Activated naive CD4-positive, alpha-beta T cell treated with anti-CD3 and anti-CD28 coated beads, Interleukin-2, amount 50 U/mL, for 24 hours (primary cell): ENCODE results near the gene GLG1.
"Not testable (repeated sequence)": the region's sequence is repeated elsewhere in the genome, so short reads cannot be mapped to it uniquely, and the experiment has no call there.

Source experiments
- H3K27ac Mint-ChIP-seq: one replicate; pipeline ENCODE4 v1.8.0; 2021; ENCODE audit warnings: mild to moderate bottlenecking, mixed read lengths
- H3K27me3 Mint-ChIP-seq: one replicate; pipeline ENCODE4 v1.8.0; 2021; ENCODE audit warnings: mixed read lengths
- H3K36me3 Mint-ChIP-seq: one replicate; pipeline ENCODE4 v1.8.0; 2021; ENCODE audit warnings: mixed read lengths
- H3K4me1 Mint-ChIP-seq: one replicate; pipeline ENCODE4 v1.8.0; 2021; ENCODE audit warnings: mixed read lengths
- H3K4me3 Mint-ChIP-seq: one replicate; pipeline ENCODE4 v1.8.0; 2021; ENCODE audit warnings: mild to moderate bottlenecking, mixed read lengths
- H3K9me3 Mint-ChIP-seq: one replicate; pipeline ENCODE4 v1.8.0; 2021; ENCODE audit warnings: mixed read lengths

The GLG1 gene

GRCh38 chr16:74546112-74546511, 60.8 kb downstream of the GLG1 start:
- H3K4me3 Mint-ChIP-seq, H3K36me3 Mint-ChIP-seq, H3K27me3 Mint-ChIP-seq, H3K9me3 Mint-ChIP-seq: not testable (repeated sequence)
- peaks cover 32% of the 10 kb centered on the region for H3K4me1 Mint-ChIP-seq
- peak overlapping the region; percentile 30 for H3K27ac Mint-ChIP-seq

GRCh38 chr16:74542911-74543578, 63.9 kb downstream of the GLG1 start:
- not testable (repeated sequence) for H3K4me3 Mint-ChIP-seq, H3K36me3 Mint-ChIP-seq, H3K9me3 Mint-ChIP-seq, H3K27me3 Mint-ChIP-seq, H3K27ac Mint-ChIP-seq
- H3K4me1 Mint-ChIP-seq: peaks cover 38% of the 10 kb centered on the region

DNA sequence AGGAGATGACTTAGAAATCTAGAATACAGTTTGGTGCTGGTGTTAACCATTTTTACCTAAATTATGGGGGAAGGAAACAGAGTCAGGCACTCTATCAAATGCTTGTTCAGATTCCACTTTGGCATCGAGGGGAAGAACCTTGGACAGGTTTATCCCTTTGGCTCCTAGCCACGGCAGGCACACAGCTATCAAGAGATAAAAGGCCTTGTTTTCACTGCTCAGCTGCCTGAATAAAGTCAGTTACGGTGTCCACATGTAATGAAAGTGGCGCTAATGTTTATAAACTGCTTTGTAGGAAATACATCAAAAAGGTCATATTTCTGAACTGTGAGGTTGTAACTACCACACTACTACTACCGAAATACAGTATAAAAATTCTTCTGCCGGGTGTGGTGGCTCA, 66.3 kb downstream of the GLG1 start:
- H3K36me3 Mint-ChIP-seq, H3K4me3 Mint-ChIP-seq, H3K9me3 Mint-ChIP-seq, H3K27me3 Mint-ChIP-seq, H3K27ac Mint-ChIP-seq: not testable (repeated sequence)
- peaks cover 39% of the 10 kb centered on the region for H3K4me1 Mint-ChIP-seq

DNA sequence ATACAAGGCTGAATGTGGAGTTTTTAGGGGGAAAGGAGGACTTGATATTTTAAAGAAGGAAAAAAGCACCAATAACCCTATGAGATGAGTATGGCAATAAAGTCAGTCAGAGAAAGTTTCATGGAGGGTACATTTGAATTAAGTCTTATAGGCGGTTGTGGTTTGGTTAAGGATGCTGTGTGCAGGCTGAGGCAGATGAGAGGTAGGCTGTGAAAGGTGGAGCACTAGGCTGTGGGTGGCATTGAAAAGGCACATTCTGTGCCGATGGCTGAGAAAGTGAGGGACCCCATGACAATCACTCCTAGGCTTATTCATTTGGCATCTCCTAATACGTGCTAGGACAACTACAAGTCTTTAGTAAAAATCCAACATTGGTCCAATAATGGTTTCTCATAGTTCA, 68.1 kb downstream of the GLG1 start:
- not testable (repeated sequence) for H3K4me3 Mint-ChIP-seq, H3K36me3 Mint-ChIP-seq, H3K27ac Mint-ChIP-seq, H3K27me3 Mint-ChIP-seq, H3K9me3 Mint-ChIP-seq
- peaks cover 43% of the 10 kb centered on the region for H3K4me1 Mint-ChIP-seq

DNA sequence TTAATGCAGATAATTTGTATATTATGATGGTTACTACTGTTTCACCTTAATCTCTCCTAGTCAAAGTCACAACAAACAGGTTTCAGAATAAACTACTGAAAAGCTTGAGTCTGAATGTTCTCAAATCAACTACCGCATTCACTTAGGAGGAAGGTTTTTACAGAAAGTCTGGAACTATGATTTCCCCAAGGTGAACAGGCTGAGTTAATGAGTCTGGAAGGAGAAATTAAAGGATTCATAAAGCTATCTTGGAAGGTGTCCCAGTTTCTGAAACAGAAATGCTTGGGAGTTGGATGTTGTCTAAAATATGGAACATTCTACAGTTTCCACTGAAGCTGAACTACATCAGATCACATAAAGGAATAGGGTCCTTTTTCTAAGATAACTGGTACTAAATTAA, 69.2 kb downstream of the GLG1 start:
- not testable (repeated sequence) for H3K4me3 Mint-ChIP-seq, H3K36me3 Mint-ChIP-seq, H3K27ac Mint-ChIP-seq, H3K27me3 Mint-ChIP-seq, H3K9me3 Mint-ChIP-seq
- peaks cover 42% of the 10 kb centered on the region for H3K4me1 Mint-ChIP-seq

DNA sequence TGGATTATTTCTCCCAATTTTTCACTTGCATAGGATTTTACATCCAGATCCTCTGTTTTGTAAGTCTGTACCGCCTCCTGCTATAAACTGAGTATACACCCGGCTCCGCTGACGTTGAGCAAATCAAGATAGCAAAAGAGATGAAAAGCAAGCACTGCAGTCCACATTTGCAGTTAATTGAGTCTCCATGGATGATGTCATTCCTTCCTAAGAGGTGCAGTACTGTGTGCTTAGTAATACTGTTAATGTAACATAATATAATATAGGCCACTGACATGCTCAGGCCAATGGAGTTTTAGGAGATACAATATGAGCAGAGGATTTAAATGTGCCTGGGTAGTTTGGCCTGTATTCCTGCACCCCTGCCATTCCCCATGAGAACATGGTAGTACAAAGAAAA, 72.3 kb downstream of the GLG1 start:
- H3K9me3 Mint-ChIP-seq, H3K27me3 Mint-ChIP-seq, H3K4me3 Mint-ChIP-seq, H3K27ac Mint-ChIP-seq, H3K36me3 Mint-ChIP-seq: not testable (repeated sequence)
- H3K4me1 Mint-ChIP-seq: peaks cover 43% of the 10 kb centered on the region

DNA sequence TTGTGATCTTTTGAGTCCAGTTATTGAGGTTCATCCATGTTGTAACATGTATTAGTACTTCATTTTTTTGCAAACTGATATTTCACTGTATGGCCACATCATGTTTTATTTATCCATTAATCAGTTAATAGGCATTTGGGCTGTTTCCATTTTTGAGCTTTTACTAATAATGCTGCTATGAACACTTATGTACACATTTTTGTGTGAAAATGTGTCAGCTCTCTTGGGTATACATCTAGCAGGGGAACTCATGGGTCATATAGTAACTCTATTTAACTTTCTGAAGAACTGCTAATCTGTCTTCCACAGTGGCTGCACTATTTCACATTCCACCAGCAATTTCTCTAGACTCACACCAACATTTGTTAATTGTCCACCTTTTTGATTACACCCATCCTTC, 82.0 kb downstream of the GLG1 start:
- Mint-ChIP-seq H3K9me3 (no peaks in the 10 kb centered on the region), H3K27me3 (no peaks in the 10 kb centered on the region), H3K4me1 (peaks cover 23% of the 10 kb centered on the region), H3K27ac (peak overlapping the region; percentile 66), H3K36me3 (peaks cover 22% of the 10 kb centered on the region), H3K4me3 (no peak overlapping the region)

- Mint-ChIP-seq H3K36me3 (peaks cover 27% of the 10 kb centered on the region), H3K27ac (peak overlapping the region; percentile 18), H3K9me3 (no peaks in the 10 kb centered on the region), H3K4me1 (peaks cover 23% of the 10 kb centered on the region), H3K27me3 (no peaks in the 10 kb centered on the region), H3K4me3 (no peak overlapping the region)
These were observed 82.8 kb downstream of the GLG1 start for GRCh38 chr16:74524117-74524516.

- not testable (repeated sequence) for H3K27me3 Mint-ChIP-seq, H3K9me3 Mint-ChIP-seq, H3K27ac Mint-ChIP-seq, H3K4me3 Mint-ChIP-seq
- Mint-ChIP-seq H3K36me3 (peaks cover 27% of the 10 kb centered on the region), H3K4me1 (peaks cover 23% of the 10 kb centered on the region)
These were observed 83.2 kb downstream of the GLG1 start for GRCh38 chr16:74523706-74524105.

DNA sequence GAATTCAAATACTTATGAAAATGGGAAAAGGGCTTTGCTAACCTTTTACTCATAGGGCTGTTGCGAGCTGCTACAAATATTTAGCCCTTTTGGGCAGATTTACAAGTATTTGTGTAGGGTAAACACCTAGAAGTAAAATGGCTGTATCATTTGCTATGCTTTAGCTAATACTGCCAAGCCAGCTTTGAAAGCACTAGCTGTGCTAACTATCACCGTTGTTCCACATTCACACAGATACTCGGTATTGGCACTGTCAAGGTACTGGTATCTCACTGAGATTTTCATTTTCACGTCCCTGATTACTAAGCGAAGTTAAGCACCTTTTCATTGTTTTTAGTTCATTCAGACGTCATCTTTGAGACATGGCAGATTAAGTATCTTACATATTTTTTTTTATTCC, 84.8 kb downstream of the GLG1 start:
- Mint-ChIP-seq H3K4me3 (no peak overlapping the region), H3K4me1 (peaks cover 34% of the 10 kb centered on the region), H3K27me3 (no peaks in the 10 kb centered on the region), H3K27ac (no peak overlapping the region), H3K9me3 (no peaks in the 10 kb centered on the region), H3K36me3 (peaks cover 27% of the 10 kb centered on the region)

- Mint-ChIP-seq H3K36me3 (peaks cover 27% of the 10 kb centered on the region), H3K27me3 (no peaks in the 10 kb centered on the region), H3K27ac (no peak overlapping the region), H3K9me3 (no peaks in the 10 kb centered on the region), H3K4me3 (no peak overlapping the region), H3K4me1 (peaks cover 39% of the 10 kb centered on the region)
These were observed 85.2 kb downstream of the GLG1 start for GRCh38 chr16:74521691-74522090.

DNA sequence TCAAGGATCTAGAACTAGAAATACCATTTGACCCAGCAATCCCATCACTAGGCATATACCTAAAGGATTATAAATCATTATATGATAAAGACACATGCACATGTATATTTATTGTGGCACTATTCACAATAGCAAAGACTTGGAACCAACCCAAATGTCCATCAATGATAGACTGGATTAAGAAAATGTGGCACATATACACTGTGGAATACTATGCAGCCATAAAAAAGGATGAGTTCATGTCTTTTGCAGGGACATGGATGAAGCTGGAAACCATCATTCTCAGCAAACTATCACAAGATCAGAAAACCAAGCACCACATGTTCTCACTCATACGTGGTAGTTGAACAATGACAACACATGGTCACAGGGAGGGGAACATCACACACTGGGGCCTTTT, 88.0 kb downstream of the GLG1 start:
- Mint-ChIP-seq H3K36me3 (peaks cover 23% of the 10 kb centered on the region), H3K4me1 (peaks cover 65% of the 10 kb centered on the region)
- not testable (repeated sequence) for H3K27me3 Mint-ChIP-seq, H3K27ac Mint-ChIP-seq, H3K9me3 Mint-ChIP-seq, H3K4me3 Mint-ChIP-seq

- H3K27me3 Mint-ChIP-seq: no peaks in the 10 kb centered on the region
- no peak overlapping the region for H3K27ac Mint-ChIP-seq
- peaks cover 67% of the 10 kb centered on the region for H3K4me1 Mint-ChIP-seq
- peaks cover 16% of the 10 kb centered on the region for H3K36me3 Mint-ChIP-seq
- H3K4me3 Mint-ChIP-seq: no peak overlapping the region
- no peaks in the 10 kb centered on the region for H3K9me3 Mint-ChIP-seq
These were observed 95.0 kb downstream of the GLG1 start for GRCh38 chr16:74511961-74512360.

- Mint-ChIP-seq H3K36me3 (peaks cover 8% of the 10 kb centered on the region), H3K4me1 (peaks cover 28% of the 10 kb centered on the region), H3K4me3 (no peak overlapping the region), H3K27ac (peak overlapping the region; percentile 17), H3K9me3 (no peaks in the 10 kb centered on the region), H3K27me3 (no peaks in the 10 kb centered on the region)
These were observed 101.9 kb downstream of the GLG1 start for GRCh38 chr16:74505011-74505410.

DNA sequence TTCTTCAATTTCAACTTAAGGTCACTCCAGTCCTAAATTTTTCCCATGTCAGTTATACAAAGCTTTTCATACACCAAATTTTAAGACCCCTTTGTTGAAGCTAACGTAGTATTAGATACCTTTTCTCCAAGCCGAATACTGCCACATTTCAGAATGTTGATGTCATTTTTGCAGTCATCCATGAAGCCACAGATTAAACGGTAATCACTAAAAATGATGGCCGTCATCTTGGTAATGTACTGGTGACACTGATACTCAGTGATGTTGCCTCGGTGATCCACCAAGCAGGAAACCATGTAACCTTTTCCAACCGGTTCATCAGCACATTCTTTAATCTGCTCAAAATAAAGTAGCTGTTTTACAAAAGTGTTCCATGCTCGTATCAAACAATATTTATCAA, 103.5 kb downstream of the GLG1 start:
- H3K4me1 Mint-ChIP-seq: peaks cover 23% of the 10 kb centered on the region

DNA sequence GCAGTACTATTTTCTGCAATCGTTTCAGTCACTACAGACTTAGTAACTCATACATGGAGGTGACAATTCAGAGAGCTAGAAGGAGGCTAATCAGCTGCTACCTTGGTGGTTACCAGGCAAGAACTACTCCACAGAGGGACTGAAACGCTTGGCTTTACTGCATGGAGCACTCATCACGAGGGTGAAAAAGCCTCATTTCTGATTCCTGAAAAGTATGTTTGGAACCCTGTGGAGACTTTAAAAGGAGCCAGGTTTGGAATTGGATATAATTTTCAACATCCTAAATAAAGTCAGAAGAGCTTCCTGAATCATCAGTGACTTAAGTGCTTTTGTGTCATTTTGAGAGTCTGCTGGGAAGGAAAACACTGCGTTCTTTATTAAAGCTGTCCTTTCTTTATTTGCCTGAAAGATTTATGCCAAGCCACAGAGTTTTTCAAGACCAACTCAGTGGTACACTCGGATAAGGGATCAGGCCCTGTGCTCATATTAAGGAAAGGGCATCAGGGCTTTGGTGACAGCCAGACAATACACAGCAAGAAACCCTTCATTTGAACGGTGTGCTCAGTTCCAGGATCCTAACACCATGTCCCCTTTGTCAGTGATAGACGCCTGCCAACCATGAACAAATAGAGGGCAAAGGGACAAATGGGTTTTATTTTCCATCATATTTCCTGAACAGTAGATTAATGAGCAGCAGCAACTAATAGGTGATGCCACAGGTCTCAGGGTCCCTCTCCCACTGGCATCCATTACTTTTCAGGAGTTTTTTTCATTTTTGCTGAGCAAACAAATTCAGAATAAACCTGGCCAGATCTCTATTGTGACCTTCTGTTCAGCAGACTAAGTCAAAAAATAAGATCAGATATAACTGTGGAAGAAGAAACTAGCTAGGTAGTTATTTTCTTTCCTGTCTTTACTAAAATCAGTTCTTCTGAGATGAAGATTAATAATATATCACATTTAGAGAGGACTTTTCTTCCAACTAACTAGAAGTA, 105.1 kb downstream of the GLG1 start:
- Mint-ChIP-seq H3K9me3 (no peaks in the 10 kb centered on the region), H3K4me1 (peaks cover 20% of the 10 kb centered on the region), H3K27ac (peak overlapping the region; percentile 17), H3K27me3 (no peaks in the 10 kb centered on the region), H3K4me3 (no peak overlapping the region), H3K36me3 (peaks cover 5% of the 10 kb centered on the region)

More for the DNA sequence above, 103.5 kb downstream of the GLG1 start:
- peaks cover 4% of the 10 kb centered on the region for H3K36me3 Mint-ChIP-seq
- H3K4me3 Mint-ChIP-seq: no peak overlapping the region
- no peaks in the 10 kb centered on the region for H3K27me3 Mint-ChIP-seq
- peak overlapping the region; percentile 41 for H3K27ac Mint-ChIP-seq
- no peaks in the 10 kb centered on the region for H3K9me3 Mint-ChIP-seq
